ENCODE measurements around the gene BICD1.
A peak's percentile ranks its signal among the peaks of the same experiment; 100 is the strongest.
"Not testable (repeated sequence)": the region's sequence is repeated elsewhere in the genome, so short reads cannot be mapped to it uniquely, and the experiment has no call there.

BICD1 gene

DNA sequence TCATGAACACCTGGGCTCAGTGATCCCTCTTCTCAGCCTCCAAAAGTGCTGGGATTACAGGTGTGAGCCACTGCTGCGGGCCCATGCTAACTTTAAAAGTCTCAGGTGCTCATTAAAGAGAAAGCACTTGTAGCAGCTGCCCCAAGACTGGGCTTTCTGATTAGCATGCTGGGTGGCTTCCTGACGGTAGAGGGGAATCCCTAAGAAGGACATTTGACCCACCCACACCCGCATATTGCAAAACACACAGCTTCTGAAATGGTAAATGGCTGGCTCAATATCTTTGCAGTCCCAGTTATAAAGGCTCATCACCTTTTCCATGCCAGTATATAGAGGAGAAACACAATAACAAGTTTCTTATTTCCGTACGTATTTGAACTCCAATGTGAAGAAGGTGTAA is 19.3 kb upstream of the BICD1 start:
- no peak overlapping the region for H3K4me3 Mint-ChIP-seq
- no peaks in the 10 kb centered on the region for H3K36me3 Mint-ChIP-seq (ENCODE audit: low read depth)
- H3K4me1 Mint-ChIP-seq (ENCODE audit: low read depth), result no peaks in the 10 kb centered on the region
- H3K27ac Mint-ChIP-seq, result no peak overlapping the region
- no peaks in the 10 kb centered on the region for H3K27me3 Mint-ChIP-seq (ENCODE audit: low read depth)
- H3K9me3 Mint-ChIP-seq, result no peaks in the 10 kb centered on the region

DNA sequence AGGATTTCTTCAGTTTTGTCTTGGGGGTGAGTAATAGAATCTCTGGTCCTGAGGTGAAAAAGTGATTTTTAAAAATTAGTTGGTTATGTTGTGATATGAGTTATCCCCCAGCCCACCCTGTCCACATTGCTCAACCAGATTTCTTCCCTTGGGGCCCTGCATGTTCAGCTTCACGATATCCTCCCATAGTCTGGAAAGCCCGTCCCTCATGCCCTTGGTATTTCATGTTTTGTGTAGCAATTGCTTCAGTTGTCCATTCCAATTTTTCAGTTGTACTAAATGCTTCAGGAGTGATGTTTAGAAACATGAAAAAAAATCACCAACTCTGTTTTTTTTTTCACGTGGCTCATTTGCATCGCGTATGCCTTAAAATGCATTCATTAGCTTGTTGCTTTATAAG is 17.5 kb upstream of the BICD1 start:
- Mint-ChIP-seq H3K27ac (no peak overlapping the region), H3K36me3 (ENCODE audit: low read depth) (no peaks in the 10 kb centered on the region), H3K4me1 (ENCODE audit: low read depth) (no peaks in the 10 kb centered on the region), H3K27me3 (ENCODE audit: low read depth) (no peaks in the 10 kb centered on the region), H3K4me3 (no peak overlapping the region), H3K9me3 (no peaks in the 10 kb centered on the region)

DNA sequence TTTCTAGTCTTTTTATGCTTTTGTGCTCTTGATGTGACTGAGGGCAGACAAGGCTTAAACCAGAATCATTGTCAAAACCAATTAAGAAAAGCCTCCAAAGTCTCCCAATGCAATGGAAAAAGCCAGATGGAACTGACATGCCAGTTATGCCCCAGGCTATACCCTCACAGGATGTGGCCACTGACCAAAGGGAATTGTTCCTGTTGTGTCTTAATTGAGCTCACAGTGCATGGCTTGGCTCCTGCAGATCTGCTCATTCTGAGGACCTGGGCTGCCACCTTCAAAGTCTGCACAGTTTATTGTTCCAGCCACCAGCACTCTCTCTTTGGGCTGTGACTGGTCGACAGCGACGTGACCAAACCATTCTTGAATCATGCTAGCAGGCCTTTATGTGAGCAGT is 17.1 kb upstream of the BICD1 start:
- H3K27me3 Mint-ChIP-seq (ENCODE audit: low read depth), result no peaks in the 10 kb centered on the region
- H3K4me3 Mint-ChIP-seq, result no peak overlapping the region
- no peaks in the 10 kb centered on the region for H3K36me3 Mint-ChIP-seq (ENCODE audit: low read depth)
- H3K9me3 Mint-ChIP-seq, result no peaks in the 10 kb centered on the region
- no peak overlapping the region for H3K27ac Mint-ChIP-seq
- no peaks in the 10 kb centered on the region for H3K4me1 Mint-ChIP-seq (ENCODE audit: low read depth)

DNA sequence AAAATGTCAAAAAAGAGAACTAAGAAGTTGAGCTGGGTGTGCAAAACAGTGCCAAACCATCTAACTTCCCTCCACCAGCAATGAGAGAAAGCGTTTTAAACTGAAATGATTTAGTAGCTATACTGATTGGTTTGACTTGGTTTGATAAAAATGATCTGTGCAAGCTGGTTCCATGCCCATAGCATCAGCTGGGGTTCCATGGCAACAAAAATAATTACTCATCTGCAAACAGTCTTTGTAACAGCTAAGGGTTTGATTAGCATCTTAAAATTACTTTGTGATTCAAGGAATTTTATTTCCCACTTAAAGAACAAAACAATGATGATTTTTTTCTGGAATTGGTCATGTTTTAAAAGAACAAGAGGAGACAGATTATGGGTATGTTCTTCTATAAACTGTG is 15.0 kb upstream of the BICD1 start:
- no peak overlapping the region for H3K27ac Mint-ChIP-seq
- no peaks in the 10 kb centered on the region for H3K4me1 Mint-ChIP-seq (ENCODE audit: low read depth)
- H3K4me3 Mint-ChIP-seq, result no peak overlapping the region
- H3K27me3 Mint-ChIP-seq (ENCODE audit: low read depth), result no peaks in the 10 kb centered on the region
- H3K9me3 Mint-ChIP-seq, result no peaks in the 10 kb centered on the region
- no peaks in the 10 kb centered on the region for H3K36me3 Mint-ChIP-seq (ENCODE audit: low read depth)

DNA sequence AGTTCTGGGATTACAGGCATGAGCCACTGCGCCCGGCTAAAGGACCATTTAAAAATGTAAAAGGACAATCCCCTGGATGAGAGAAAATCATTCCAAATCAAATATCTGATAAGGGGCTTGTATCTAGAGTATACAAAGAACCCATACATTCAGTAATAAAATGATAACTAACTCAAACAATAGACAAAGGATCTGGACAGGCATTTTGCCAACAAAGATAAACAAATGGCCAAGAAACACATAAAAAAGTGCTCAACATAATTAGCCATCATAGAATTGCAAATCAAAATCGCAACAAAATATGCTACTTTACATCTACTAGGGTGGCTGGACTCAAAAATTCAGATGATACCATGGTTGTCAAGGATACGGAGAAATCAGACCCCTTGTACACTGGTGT is 8.5 kb upstream of the BICD1 start:
- Mint-ChIP-seq H3K36me3 (ENCODE audit: low read depth) (no peaks in the 10 kb centered on the region), H3K4me3 (no peak overlapping the region), H3K4me1 (ENCODE audit: low read depth) (no peaks in the 10 kb centered on the region), H3K27ac (no peak overlapping the region), H3K9me3 (no peaks in the 10 kb centered on the region), H3K27me3 (ENCODE audit: low read depth) (peaks cover 5% of the 10 kb centered on the region)

DNA sequence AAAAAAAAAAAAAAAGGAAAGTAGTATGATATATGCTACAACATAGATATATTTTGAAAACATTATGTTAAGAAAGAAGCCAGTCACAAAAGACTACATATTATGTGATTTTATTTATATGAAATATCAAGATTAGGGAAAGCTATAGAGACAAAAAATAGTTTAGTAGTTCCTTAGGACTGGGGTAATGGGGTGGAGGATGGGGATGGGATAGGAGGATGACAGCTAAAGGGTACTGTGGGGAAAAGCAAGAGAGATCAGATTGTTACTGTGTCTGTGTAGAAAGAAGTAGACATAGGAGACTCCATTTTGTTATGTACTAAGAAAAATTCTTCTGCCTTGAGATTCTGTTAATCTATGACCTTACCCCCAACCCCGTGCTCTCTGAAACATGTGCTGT is 7.4 kb upstream of the BICD1 start:
- not testable (repeated sequence) for H3K27me3 Mint-ChIP-seq (ENCODE audit: low read depth); H3K27ac Mint-ChIP-seq; H3K9me3 Mint-ChIP-seq; H3K4me1 Mint-ChIP-seq (ENCODE audit: low read depth); H3K4me3 Mint-ChIP-seq; H3K36me3 Mint-ChIP-seq (ENCODE audit: low read depth)

DNA sequence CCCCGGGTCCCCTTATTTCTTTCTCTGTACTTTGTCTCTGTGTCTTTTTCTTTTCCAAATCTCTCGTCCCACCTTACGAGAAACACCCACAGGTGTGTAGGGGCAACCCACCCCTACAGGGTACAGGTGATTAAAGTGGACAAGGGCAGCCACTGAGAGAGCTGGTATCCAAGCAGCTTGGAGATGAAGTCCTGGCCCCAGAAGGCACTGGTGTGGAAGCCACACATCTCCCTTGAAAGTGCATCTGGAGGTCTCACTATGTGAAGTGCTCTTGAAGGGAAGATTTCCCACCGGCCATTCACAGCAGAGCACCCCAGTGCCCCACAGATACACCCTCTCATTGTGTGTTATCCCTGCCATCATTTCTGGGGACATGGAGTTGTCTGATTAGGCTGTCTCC is 6.3 kb upstream of the BICD1 start:
- Mint-ChIP-seq H3K4me1 (ENCODE audit: low read depth) (no peaks in the 10 kb centered on the region), H3K4me3 (no peak overlapping the region), H3K36me3 (ENCODE audit: low read depth) (no peaks in the 10 kb centered on the region), H3K27ac (no peak overlapping the region), H3K9me3 (no peaks in the 10 kb centered on the region), H3K27me3 (ENCODE audit: low read depth) (peaks cover 6% of the 10 kb centered on the region)

DNA sequence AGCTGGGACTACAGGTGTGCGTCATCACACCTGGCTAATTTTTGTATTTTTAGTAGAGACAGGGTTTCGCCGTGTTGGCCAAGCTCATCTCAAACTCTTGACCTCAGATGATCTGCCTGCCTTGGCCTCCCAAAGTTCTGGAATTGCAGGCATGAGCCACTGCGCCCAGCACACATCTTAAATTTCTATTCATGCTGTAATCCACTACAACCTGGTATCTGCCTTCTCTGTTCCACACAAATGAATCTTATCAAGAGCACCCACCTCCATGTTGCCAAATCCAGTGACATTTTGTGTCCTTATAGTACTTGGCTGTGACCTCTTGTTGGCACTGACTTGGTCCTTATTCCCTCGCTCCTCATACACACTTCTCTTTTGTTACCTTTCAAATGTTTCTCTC is 5.8 kb upstream of the BICD1 start:
- H3K4me3 Mint-ChIP-seq, result no peak overlapping the region
- H3K4me1 Mint-ChIP-seq (ENCODE audit: low read depth), result peaks cover under 1% of the 10 kb centered on the region
- peaks cover 12% of the 10 kb centered on the region for H3K27me3 Mint-ChIP-seq (ENCODE audit: low read depth)
- H3K27ac Mint-ChIP-seq, result no peak overlapping the region
- H3K9me3 Mint-ChIP-seq, result no peaks in the 10 kb centered on the region
- H3K36me3 Mint-ChIP-seq (ENCODE audit: low read depth), result no peaks in the 10 kb centered on the region

DNA sequence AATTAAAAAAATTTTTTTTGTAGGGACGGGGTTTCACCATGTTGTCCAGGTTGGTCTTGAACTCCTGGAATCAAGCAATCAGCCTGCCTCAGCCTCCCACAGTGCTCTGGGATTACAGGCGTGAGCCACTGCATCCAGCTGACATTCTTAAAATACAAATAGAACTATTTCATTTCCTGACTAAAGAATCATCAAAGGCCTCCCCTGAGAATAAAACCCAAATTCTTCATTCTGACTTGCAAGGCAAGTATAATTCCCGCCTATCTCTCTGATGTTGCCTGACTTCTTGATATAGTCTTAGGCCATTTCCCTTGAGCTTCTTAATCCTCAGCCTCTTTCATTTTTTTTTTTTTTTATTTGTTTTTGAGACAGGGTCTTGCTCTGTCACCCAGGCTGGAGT is 4.4 kb upstream of the BICD1 start:
- peaks cover 6% of the 10 kb centered on the region for H3K4me1 Mint-ChIP-seq (ENCODE audit: low read depth)
- no peak overlapping the region for H3K4me3 Mint-ChIP-seq
- no peaks in the 10 kb centered on the region for H3K36me3 Mint-ChIP-seq (ENCODE audit: low read depth)
- no peaks in the 10 kb centered on the region for H3K9me3 Mint-ChIP-seq
- H3K27ac Mint-ChIP-seq, result no peak overlapping the region
- peaks cover 15% of the 10 kb centered on the region for H3K27me3 Mint-ChIP-seq (ENCODE audit: low read depth)

DNA sequence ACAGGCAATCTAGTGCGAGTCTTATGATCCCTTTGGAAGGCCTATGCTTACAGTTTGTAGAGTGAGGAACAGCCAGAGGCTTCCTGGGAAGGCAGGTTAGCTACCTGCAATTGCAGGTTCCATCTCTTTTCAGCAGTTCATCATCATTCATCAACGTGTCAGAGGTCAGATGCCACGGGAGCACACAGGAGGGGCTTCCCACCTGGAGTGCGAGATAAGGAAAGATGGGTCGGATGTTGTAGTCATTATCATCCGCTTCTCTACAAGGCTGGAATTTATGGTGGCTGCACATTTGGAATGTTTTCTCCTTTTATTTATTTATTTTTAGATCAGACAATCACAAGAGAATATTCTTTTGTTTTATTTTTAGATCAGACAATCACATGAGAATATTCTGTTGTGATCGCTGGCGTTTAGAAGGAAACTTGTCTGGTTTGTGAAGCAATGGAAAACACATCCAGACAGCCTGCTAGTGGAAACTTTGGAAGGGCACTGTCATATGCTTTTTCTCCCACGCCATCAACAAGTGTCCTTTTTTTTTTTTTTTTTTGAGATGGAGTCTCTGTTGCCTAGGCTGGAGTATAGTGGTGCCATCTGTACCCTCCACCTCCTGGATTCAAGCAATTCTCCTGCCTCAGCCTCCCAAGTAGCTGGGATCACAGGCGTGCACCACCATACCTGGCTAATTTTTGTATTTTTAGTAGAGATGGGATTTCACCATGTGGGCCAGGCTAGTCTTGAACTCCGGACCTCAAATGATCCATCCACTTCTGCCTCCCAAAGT is 1.9 kb upstream of the BICD1 start:
- H3K27ac Mint-ChIP-seq, result no peak overlapping the region
- peaks cover 15% of the 10 kb centered on the region for H3K27me3 Mint-ChIP-seq (ENCODE audit: low read depth)
- no peaks in the 10 kb centered on the region for H3K9me3 Mint-ChIP-seq
- no peak overlapping the region for H3K4me3 Mint-ChIP-seq
- H3K36me3 Mint-ChIP-seq (ENCODE audit: low read depth), result no peaks in the 10 kb centered on the region
- H3K4me1 Mint-ChIP-seq (ENCODE audit: low read depth), result peaks cover 24% of the 10 kb centered on the region

DNA sequence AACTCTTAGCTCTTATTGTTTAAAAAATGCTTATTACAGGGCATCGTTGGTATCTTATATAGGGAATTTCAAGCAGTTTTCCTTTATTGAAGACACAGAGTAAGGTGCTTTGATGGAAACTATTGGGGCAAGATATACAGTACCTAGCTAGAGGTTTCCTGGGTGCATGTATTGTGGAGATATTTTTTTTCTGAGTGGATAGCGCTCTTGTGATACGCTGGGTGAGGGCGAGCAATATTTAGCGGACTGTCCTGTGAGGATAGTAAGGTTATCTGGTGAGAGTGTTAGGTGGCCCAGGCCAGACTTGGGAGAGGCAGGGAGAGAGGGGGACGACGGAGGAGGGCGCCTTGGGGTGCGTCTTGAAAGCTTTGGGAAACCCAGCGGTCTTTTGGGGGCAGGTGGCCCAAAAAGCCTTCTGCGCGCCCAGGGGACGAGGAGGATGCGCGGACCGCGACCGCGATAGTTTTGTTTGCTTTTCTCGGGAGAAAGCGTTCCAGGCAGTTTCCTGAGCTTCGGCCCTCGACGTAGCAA is 596 bp upstream of the BICD1 start:
- peaks cover 29% of the 10 kb centered on the region for H3K4me1 Mint-ChIP-seq (ENCODE audit: low read depth)
- peaks cover 3% of the 10 kb centered on the region for H3K36me3 Mint-ChIP-seq (ENCODE audit: low read depth)
- H3K27me3 Mint-ChIP-seq (ENCODE audit: low read depth), result peaks cover 12% of the 10 kb centered on the region
- H3K27ac Mint-ChIP-seq, result peak overlapping the region; percentile 88
- peak overlapping the region; percentile 93 for H3K4me3 Mint-ChIP-seq
- H3K9me3 Mint-ChIP-seq, result no peaks in the 10 kb centered on the region

DNA sequence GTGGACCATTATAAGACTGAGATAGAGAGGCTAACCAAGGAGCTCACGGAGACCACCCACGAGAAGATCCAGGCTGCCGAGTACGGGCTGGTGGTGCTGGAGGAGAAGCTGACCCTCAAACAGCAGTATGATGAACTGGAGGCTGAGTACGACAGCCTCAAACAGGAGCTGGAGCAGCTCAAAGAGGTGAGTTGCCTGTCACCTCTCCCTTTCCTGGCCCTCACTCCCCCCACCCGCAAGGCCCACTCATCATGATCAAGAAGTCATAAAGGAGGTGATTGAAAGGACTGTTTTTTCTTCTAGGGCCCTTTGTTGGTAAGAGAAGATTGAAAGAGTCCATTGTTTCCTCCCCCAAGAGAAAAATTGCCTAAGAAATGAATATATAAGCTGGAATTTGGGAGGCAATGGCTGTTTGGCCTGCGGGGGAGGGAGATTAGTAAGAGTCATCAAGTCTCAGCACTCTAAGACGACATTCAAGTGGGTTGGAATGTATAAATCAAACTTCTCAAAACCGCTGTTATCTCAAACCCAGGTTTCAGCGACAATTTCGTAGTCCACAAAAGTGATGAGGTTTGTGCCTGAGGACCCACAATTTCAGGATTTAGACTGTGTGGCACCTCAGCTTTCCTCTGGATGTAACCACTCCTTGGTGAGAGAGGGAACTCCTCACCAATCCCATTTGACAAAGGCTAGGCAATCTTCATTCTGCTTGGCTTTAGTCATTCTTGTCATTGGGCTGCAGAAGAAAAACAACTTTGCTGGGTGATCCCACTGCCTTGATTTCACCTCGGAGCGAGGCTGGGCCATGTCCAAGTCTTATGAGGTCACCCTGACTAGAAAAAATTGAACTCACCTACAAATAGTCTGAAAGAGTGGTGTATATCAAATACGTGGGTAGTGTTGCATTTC is 966 bp downstream of the BICD1 start:
- Mint-ChIP-seq H3K36me3 (ENCODE audit: low read depth) (peaks cover 6% of the 10 kb centered on the region), H3K27me3 (ENCODE audit: low read depth) (peaks cover 9% of the 10 kb centered on the region), H3K27ac (peak overlapping the region; percentile 89), H3K4me3 (peak overlapping the region; percentile 96), H3K9me3 (no peaks in the 10 kb centered on the region), H3K4me1 (ENCODE audit: low read depth) (peaks cover 29% of the 10 kb centered on the region)

DNA sequence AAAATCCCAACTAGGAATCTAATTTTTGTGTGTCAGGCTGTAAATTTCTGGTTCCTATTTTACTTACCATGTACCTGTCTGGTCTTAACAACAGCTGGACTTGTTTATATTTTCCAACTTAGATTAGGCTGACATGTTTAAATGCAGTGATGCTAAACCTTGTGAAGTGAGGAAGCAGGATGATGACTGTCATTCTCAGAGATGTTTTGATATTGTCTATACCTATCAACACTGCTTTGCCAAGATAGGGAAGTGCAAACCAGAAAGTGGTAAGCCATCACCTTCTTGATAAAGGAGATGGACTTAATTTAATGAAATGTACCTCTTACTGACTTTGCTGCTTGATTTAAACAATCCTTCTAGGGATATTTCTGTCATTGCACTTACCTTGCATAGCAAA is 2.1 kb downstream of the BICD1 start:
- H3K27me3 Mint-ChIP-seq (ENCODE audit: low read depth), result peaks cover 9% of the 10 kb centered on the region
- peak overlapping the region; percentile 58 for H3K4me3 Mint-ChIP-seq
- no peaks in the 10 kb centered on the region for H3K9me3 Mint-ChIP-seq
- peaks cover 8% of the 10 kb centered on the region for H3K36me3 Mint-ChIP-seq (ENCODE audit: low read depth)
- peaks cover 29% of the 10 kb centered on the region for H3K4me1 Mint-ChIP-seq (ENCODE audit: low read depth)
- no peak overlapping the region for H3K27ac Mint-ChIP-seq

DNA sequence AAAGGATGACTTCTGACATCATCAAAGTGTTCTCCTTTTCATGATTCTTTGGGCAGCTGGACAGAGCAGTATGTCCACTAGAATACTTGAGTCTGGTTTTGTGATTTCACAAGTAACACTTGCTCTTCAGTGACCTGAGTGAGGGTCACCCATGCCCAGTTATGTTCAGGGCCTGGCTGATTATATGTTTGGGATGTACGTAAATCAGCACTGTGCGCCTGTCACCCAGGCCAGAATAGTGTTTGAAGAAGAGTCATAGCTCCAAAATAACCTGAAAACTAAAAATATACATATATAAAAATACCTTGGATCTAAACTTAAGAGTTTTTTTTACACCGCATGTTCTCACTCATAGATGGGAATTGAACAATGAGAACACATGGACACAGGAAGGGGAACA is 3.8 kb downstream of the BICD1 start:
- peaks cover 29% of the 10 kb centered on the region for H3K4me1 Mint-ChIP-seq (ENCODE audit: low read depth)
- H3K4me3 Mint-ChIP-seq, result no peak overlapping the region
- H3K9me3 Mint-ChIP-seq, result no peaks in the 10 kb centered on the region
- peaks cover 8% of the 10 kb centered on the region for H3K27me3 Mint-ChIP-seq (ENCODE audit: low read depth)
- H3K27ac Mint-ChIP-seq, result no peak overlapping the region
- peaks cover 8% of the 10 kb centered on the region for H3K36me3 Mint-ChIP-seq (ENCODE audit: low read depth)

DNA sequence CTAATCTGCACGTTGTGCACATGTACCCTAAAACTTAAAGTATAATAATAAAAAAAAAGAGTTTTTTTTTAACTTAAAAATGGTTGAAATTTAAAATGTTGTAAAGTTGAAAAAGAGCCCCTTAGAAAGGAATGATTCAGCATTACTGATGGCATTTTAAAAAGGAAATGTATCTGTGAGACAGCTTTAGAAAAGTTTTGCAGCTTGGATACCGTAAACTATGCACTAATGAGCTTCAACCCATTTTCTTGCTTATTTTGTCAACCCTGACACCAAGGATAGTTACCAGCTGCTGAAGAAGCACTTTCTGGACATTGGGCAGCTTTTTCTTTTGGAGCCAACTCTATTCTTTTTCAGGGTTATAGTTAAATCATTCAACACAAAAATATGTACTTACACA is 4.3 kb downstream of the BICD1 start:
- peaks cover 8% of the 10 kb centered on the region for H3K36me3 Mint-ChIP-seq (ENCODE audit: low read depth)
- H3K4me3 Mint-ChIP-seq, result no peak overlapping the region
- no peak overlapping the region for H3K27ac Mint-ChIP-seq
- peaks cover 2% of the 10 kb centered on the region for H3K27me3 Mint-ChIP-seq (ENCODE audit: low read depth)
- no peaks in the 10 kb centered on the region for H3K9me3 Mint-ChIP-seq
- peaks cover 28% of the 10 kb centered on the region for H3K4me1 Mint-ChIP-seq (ENCODE audit: low read depth)
